ENCODE measurements around the gene RBPJ.

The RBPJ gene

DNA sequence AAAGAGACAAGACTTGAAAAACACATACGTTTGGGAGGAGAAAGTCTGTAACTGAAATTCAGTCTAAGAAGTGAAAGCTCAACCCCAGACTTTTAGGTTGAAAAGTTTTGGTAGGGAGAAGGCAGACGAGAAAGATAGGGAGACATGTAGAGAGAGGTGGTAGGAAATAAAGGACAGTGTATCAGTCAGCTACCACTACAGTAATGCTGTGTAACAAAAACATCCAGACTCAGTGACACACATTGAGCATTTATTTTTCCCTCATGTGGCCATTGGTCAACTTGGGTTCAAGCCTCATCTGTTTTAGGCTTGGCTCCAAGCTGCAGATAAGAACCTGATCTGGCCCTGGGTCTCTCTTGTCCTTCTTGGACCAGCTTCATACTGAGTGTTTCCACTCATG, 142.6 kb downstream of the RBPJ start:
- DNase-seq, result no peak

DNA sequence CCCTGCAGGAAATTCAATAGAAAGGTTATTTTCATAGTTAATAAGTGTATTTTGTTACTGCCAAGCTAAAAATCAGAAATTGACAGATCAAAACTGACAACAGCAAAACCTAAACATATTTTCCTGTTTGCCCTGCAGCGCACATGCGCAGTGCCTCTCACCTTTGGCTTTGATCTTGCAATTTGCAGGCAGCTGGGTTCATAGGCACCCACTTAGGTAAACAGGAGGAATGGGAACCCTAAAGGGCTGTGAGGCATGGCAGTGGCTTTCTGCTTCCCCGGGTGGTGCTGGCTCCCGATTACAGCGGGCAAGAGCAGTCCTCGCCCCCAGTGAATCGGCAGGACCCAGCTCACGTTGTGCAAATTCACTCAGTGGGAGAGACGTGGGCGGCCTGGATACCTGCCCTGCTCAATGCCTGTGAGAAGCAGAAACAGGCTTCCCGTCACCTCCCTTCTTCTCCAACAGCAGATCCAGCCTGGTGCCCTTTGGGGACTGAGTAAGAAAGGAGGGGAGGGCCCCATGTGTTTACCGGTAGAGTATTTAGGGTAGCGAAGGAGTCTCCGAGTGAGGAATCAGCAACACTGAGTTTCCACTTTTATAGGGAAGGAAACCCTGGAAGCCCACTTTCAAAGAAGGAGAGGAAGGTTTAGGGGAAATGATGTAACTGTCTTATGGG, 143.7 kb downstream of the RBPJ start:
- DNase-seq, result no peak

DNA sequence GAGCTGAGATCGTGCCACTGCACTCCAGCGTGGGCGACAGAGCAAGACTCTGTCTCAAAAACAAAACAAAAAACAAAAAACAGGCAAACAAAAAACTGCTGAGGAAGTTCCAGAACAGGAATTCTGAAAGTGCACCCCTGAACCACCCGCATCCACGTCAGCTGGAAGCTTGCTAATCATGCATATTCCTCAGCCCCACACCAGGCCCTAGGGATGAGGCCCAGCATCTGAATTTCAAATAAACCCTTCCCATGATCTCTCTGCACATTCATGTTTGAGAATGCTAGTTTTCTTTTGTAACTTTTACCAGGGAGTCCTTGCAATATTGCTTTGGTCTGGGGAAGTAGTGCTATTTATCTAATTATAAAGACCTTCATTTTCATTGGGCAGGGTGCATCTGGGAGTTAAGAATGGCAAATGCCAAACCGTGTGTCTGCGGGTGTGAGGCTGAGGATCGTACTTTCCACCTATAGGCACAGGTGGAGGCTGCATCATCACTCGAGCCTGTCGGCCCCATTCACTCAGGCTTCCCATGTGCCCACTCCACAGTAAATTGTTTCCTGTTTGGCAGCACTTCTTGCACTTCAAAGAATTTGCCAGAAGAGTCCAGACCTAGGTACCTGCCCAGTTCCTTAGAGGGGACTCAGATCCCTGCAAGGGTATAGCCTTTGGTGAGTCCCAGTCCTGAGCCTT, 145.9 kb downstream of the RBPJ start:
- no peak for DNase-seq

DNA sequence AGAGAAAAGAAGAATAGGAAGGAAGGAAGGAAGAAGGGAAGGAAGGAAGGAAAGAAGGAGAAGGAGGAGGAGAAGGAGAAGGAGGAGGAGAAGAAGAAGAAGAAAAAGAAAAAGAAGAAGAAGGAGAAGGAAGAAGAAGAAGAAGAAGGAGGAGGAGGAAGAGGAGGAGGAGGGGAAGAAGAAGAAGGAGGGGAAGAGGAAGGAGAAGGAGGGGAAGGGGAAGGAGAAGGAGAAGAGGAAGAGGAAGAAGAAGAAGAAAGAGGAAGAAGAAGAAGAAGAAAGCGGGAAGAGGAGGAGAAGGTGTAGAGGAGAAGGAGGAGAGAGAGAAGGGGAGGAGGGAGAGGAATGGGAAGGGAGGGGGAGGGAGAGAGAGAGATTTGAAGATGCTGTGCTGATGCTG, 146.9 kb downstream of the RBPJ start:
- DNase-seq, result no peak

DNA sequence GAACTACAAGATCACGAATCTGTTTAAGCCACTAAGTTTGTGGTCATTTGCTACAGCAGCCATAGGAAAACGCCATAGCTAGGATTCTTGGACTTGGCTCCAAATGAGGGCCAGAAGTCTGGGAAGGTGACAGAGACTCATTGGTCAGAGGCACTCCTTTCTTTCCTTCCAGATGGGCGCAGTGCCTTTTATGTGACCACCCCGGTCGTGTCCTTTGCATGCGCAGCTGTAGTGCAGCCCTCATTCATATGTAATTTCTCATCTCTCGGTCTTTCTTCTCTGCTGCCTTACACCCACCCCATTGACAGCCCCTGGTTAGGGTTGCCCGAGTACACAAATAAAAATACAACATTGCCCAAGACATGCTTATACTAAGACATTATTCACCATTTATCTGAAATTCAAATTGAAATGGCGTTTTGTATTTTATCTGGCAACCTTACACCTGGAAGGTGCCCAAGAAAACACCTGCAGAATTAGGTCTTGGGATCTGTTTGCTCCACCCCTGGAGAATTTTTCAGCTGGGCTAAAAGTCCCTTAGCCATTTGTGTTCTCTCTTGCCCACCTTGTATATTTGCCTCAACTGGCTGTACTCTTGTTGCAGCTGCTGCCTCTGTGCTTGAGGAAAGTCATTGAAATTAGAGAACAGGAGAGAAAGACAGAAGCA, 147.6 kb downstream of the RBPJ start:
- DNase-seq, result no peak

DNA sequence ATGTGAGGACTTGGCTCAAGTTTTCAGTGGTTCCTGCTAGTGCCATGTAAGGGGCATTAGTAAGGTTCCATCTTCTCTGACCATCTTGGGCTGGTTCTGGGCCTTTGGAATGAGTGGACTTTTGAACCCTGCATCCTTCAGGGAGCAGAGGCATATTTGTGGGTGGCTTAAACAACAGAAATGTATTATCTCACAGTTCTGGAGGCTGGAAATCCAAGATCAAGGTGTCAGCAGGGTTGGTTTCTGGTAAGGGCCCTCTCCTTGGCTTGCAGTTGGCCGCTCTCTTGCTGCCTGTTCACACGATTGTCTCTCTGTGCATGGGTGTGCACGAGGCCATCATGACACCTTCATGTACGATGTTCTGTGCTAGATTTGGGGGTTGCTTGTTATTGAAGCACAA, 148.2 kb downstream of the RBPJ start:
- DNase-seq, result no peak

DNA sequence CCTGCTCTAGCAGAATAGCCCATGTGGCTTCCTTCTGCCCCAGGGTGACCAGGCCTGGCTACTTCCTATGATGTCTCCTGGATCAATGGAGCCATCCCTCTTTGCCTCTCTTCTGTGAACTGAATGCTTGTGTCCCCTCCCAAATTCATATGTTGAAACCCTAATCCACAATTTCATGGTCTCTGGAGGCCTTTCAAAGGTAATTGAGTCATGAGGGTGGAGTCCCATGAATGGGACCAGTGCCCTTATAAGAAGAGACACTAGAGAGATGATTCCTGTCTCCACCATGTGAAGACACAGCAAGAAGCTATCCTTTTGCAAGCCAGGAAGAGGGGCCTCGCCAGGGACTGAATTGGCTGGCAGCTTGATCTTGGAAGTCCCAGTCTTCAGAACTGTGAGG, 151.1 kb downstream of the RBPJ start:
- no peak for DNase-seq

DNA sequence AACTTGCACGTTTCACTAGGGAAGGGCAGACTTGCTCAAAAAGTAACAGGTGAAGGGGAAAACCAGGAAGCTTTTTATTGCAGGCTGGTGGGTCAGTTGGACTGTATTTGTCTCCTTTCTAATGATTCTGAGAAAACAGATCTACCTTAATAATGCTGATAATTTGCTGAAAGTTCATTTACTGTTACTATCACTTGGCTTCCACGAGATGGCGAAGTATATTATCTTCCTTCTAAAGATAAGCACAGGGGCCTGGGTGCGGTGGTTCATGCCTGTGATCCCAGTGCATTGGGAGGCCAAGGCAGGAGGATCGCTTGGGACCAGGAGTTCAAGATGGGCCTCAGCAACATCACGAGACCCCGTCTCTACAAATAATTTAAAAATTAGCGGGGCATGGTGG, 153.1 kb downstream of the RBPJ start:
- no peak for DNase-seq

DNA sequence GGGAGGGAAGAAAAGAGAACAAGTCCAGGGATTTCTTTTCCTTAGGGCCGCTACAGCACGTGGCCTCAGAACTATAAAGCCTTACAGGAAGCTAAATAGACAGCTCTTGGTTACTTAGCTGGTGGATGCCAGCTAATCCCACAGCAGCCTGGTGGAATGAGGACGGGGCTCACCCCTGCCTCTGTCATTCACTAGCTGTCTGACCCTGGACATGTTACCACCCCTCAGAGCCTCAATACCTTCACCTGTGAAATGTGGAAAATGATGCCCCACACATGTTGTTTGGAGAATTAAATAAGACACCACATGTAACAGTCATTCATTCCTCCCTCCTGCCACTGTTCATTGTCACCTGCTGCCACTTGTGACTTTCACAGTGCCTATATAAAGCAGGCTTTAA, 153.7 kb downstream of the RBPJ start:
- DNase-seq, result no peak

DNA sequence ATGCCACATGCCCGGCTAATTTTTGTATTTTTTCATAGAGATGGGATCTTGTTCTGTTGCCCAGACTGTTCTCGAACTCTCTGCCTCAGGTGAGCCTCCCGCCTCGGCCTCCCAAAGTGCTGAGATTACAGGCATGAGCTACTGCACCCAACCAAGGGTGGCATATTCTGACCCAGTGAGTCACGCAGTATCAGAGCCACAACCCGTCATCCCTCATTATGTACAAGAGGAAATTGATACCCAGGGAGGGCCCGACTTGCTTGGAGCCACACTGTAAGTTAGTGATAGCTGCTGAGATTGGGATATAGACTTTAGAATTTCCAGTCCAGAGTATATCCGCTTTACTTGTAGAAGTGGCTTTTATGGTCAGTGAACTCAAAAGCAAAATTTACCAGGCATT, 154.9 kb downstream of the RBPJ start:
- DNase-seq, result no peak

DNA sequence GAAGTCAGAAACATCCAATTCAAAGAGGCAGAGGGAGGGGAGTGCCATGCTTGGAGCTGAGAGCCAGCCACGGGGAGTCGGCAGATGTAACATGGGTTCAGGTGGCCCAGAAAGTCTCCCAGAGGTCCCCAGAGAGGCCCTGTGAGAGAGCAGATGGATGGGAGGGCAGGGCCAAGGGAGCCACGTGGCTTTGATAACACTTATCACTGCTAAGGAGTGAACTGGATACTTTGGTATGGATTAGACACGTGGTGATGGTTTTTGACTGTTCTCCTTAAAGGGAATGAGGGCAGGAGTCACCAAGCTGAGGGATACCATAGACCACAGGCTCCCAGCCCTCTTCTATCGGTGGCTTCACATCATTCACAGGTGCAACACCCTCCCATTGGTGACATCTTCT, 155.7 kb downstream of the RBPJ start:
- no peak for DNase-seq

DNA sequence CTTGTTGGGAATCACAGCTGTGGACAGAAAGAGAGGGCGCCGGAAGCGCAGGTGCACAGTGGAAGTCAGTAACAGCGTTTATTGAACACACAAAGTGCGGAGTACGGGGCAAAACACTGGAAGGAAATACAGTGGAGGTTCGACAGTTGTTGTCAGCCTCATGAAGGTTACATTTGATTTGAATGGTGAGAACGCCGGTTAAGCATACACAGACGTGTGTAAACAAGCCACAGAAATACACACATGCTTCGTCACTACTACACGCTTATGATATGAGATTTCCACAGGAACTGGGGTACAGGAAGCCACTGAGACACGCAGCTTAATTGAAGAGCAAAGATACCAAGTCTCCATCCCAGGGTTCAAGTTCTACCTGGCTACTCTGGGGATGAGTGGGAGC, 157.5 kb downstream of the RBPJ start:
- DNase-seq, result no peak

DNA sequence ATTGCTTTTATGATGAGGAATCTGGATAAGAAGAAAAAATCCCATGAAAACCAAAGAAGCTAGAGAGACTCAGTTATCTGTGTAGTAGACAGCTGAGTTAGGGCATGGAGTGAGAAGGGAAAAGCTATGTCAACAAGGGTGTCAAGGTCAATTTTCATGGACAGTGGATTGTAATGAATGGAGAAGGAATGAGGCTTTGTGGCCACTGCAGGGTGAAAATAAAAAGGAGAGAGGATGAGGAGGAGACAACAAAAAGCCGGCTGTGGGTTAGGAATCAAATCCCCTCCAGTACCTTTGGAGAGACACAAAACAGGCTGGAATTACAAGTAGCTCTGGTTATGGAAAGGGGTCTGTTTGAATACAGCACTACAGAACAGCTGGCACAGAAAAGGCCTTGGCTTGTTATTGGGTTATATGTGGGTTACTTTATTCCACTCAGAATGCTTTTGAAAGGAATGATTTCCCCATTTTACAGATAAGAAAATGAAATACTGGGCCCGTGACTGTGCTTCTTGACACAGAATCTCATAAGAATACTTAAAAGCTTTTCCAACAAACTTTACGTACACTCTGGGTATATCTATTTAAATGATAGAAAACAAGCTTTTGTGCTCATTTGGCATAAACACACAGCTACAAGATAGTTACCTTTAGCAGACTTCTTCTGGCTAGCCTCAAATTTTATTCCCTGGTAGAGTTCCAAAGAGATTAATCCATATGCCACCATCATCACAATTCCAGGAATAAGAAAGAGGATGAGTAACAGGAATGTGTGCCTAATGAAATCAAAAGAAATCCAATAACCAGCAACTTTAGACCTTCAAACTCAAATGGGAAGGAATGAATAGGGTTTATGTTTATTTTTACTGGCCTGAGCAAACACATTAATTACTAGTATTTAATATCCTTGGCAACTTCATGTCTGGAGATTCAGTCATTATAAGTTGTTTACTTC, 162.0 kb downstream of the RBPJ start:
- no peak for DNase-seq

DNA sequence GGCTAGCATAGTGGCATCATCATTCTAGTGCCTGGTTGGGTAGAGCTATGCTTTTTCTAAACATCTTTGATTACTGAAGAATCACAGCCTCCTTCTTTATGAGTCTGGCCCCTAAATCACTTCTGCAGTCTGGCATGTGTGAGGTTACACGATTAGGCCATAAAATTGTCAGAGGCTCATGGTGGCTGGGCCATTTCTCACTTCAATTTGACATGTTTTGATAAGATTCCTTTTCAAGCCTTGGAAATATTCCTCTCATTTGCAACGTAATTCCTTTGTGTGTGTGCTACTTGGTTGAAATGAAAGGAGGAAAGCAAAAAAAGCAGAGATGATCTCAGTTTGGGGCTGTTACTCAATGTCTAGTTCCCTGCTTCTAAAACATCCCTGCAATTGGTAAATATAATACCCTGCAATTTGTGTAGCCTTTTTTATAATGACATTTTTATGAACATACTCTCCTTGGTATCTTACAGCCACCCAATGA, 163.3 kb downstream of the RBPJ start:
- DNase-seq, result no peak

DNA sequence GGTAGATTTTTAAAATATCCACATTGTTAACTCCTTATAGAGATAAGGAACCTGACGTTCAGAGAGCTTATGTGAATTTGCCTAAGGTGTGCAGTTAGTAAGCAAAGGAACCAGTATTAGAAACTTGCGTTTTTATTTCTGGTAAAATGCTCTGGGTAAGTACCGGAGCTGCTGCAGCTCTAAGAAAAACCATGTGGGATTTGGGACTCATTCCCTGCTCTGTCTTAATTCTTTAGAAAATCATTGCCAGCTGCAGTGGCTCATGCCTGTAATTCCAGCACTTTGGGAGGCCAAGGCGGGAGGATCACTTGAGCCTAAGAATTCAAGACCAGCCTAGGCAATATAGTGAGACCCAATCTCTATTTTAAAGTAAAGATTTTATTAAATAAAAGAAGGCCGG, 163.7 kb downstream of the RBPJ start:
- no peak for DNase-seq

Measured in inflammatory macrophage treated with lipopolysaccharide for 4 hours (primary cell).